CD4-positive, alpha-beta memory T cell (primary cell): Measurements from ENCODE around the gene DNAH1. TPM values are rescaled to one million over a fixed set of nuclear protein-coding genes. Genes with fewer than 3 reads are reported as not detected.

Experiments used
- CTCF ChIA-PET: fragments of 350-600 bp; sonication (Branson Sonifier 250); formaldehyde crosslinking; loops from one replicate; lab custom pipeline; 2021; ENCODE audit warnings: inconsistent platforms; ENCODE audit not compliant: partially characterized antibody; lab: Charles Lee
- POLR2A ChIA-PET: fragments of 350-600 bp; sonication (Branson Sonifier 250); formaldehyde crosslinking; loops from one replicate; lab custom pipeline; 2021; ENCODE audit not compliant: partially characterized antibody; lab: Charles Lee
- DNase-seq, 5 donors: peaks; one replicate each; pipeline versions ENCODE4 v3.0.0 to v3.0.0-alpha.2; 2020 to 2022; ENCODE audit warnings: mixed read lengths in 1 of 5
- H3K27ac ChIP-seq: one replicate; pipeline ENCODE4 v1.7.0; 2013; ENCODE audit warnings: low read depth, low read length
- H3K27me3 ChIP-seq: 2 replicates; pipeline ENCODE4 v1.7.0; 2013; ENCODE audit warnings: mild to moderate bottlenecking, low read length, moderate library complexity; ENCODE audit not compliant: insufficient read depth
- H3K36me3 ChIP-seq: 2 replicates; pipeline ENCODE4 v1.7.0; 2013; ENCODE audit warnings: mild to moderate bottlenecking, low read length, moderate library complexity; ENCODE audit not compliant: insufficient read depth
- H3K4me1 ChIP-seq: 2 replicates; pipeline ENCODE4 v1.7.0; 2013; ENCODE audit warnings: mild to moderate bottlenecking, low read length, moderate library complexity; ENCODE audit not compliant: insufficient read depth
- H3K4me3 ChIP-seq, 2 donors: one replicate each; pipeline ENCODE4 v1.7.0; 2013; ENCODE audit warnings: low read length in 2 of 2, mild to moderate bottlenecking in 1 of 2
- H3K9me3 ChIP-seq, 2 donors: one replicate each; pipeline ENCODE4 v1.7.0; 2013; ENCODE audit warnings: low read length in 2 of 2, control low read depth in 1 of 2; ENCODE audit not compliant: control insufficient read depth in 1 of 2
- H3K27ac Mint-ChIP-seq, 7 donors: one replicate each; pipeline ENCODE4 v1.8.0; 2020 to 2021; ENCODE audit warnings: mixed read lengths in 7 of 7, mild to moderate bottlenecking in 6 of 7, inconsistent platforms in 3 of 7, moderate library complexity in 3 of 7
- H3K27me3 Mint-ChIP-seq, 2 donors: one replicate each; pipeline ENCODE4 v1.8.0; 2020 to 2021; ENCODE audit warnings: mixed read lengths in 2 of 2
- H3K36me3 Mint-ChIP-seq, 2 donors: one replicate each; pipeline ENCODE4 v1.8.0; 2020 to 2021; ENCODE audit warnings: mixed read lengths in 2 of 2, inconsistent platforms in 1 of 2, mild to moderate bottlenecking in 1 of 2
- H3K4me1 Mint-ChIP-seq, 4 donors: one replicate each; pipeline ENCODE4 v1.8.0; 2020 to 2021; ENCODE audit warnings: mixed read lengths in 4 of 4, mild to moderate bottlenecking in 1 of 4
- H3K4me3 Mint-ChIP-seq, 8 donors: one replicate each; pipeline ENCODE4 v1.8.0; 2020 to 2021; ENCODE audit warnings: mixed read lengths in 8 of 8, mild to moderate bottlenecking in 7 of 8, moderate library complexity in 6 of 8, inconsistent platforms in 3 of 8
- H3K9me3 Mint-ChIP-seq, 8 donors: one replicate each; pipeline ENCODE4 v1.8.0; 2020 to 2021; ENCODE audit warnings: mixed read lengths in 8 of 8, mild to moderate bottlenecking in 5 of 8, inconsistent platforms in 3 of 8, moderate library complexity in 1 of 8
- intact Hi-C: fragments of 100-400 bp; cut with micrococcal nuclease; formaldehyde crosslinking; loops from one replicate; pipeline ENCODE4 v1.15.1; 2023
- polyA plus RNA-seq, 2 donors: library from polyadenylated mRNA; unstranded; fragments of 300-500 nt; fragmentation: Illumina TruSeq; gene quantifications; one replicate each; pipeline ENCODE4 v1.2.3, GENCODE V29; 2021
- total RNA-seq, 2 experiments: library from RNA; stranded (reverse); gene quantifications; one replicate each; pipeline ENCODE4 v1.2.3, GENCODE V29; 2021

DNAH1 gene
- total and polyA plus RNA-seq, 4 experiments from 2014 or later, result 0.02 to 49.8 (median 23.1) TPM

- Mint-ChIP-seq H3K9me3 (peaks cover 0 to 3% (median 0%) of the 10 kb centered on the region in 8 donors), H3K36me3 (peaks cover 9 to 39% of the 10 kb centered on the region in 2 donors), H3K27ac (no peak overlapping the region), H3K27me3 (no peaks in the 10 kb centered on the region), H3K4me3 (no peak overlapping the region), H3K4me1 (peaks cover 0 to 12% (median 5%) of the 10 kb centered on the region in 4 donors)
- no peaks in the 10 kb centered on the region for H3K27me3 ChIP-seq
- no peak overlapping the region for H3K4me3 ChIP-seq
- H3K36me3 ChIP-seq, result peaks cover 11% of the 10 kb centered on the region
- CTCF ChIA-PET, result no interaction called here
- intact Hi-C loops, result no loop called here
- DNase-seq, result no peak
- no peak overlapping the region for H3K27ac ChIP-seq
- peaks cover 5% of the 10 kb centered on the region for H3K4me1 ChIP-seq
- POLR2A ChIA-PET, result no interaction called here
- no peaks in the 10 kb centered on the region for H3K9me3 ChIP-seq
These were observed 58.1 kb downstream of the DNAH1 start for GRCh38 chr3:52374173-52374572.

- H3K4me3 ChIP-seq, result no peak overlapping the region
- no peaks in the 10 kb centered on the region for H3K27me3 Mint-ChIP-seq
- ChIA-PET POLR2A (no interaction called here), CTCF (no interaction called here)
- no peak for DNase-seq
- peaks cover 0 to 2% (median 0%) of the 10 kb centered on the region in 8 donors for H3K9me3 Mint-ChIP-seq
- no peak overlapping the region for H3K4me3 Mint-ChIP-seq
- H3K27ac Mint-ChIP-seq, result no peak overlapping the region
- H3K36me3 Mint-ChIP-seq, result peaks cover 3 to 17% of the 10 kb centered on the region in 2 donors
- intact Hi-C loops, result no loop called here
- peaks cover 8% of the 10 kb centered on the region for H3K36me3 ChIP-seq
- no peak overlapping the region for H3K27ac ChIP-seq
- no peaks in the 10 kb centered on the region for H3K9me3 ChIP-seq
- H3K4me1 Mint-ChIP-seq, result no peaks in the 10 kb centered on the region
- H3K4me1 ChIP-seq, result no peaks in the 10 kb centered on the region
- H3K27me3 ChIP-seq, result no peaks in the 10 kb centered on the region
These were observed 63.5 kb downstream of the DNAH1 start for GRCh38 chr3:52379610-52380009.

GRCh38 chr3:52380023-52380422 lies 63.9 kb downstream of the DNAH1 start:
- intact Hi-C loops, result no loop called here
- H3K4me3 Mint-ChIP-seq, result no peak overlapping the region
- no peaks in the 10 kb centered on the region for H3K27me3 Mint-ChIP-seq
- H3K4me1 Mint-ChIP-seq, result no peaks in the 10 kb centered on the region
- Histone ChIP-seq H3K36me3 (peaks cover 7% of the 10 kb centered on the region), H3K27ac (no peak overlapping the region), H3K4me1 (no peaks in the 10 kb centered on the region), H3K4me3 (no peak overlapping the region), H3K9me3 (no peaks in the 10 kb centered on the region), H3K27me3 (no peaks in the 10 kb centered on the region)
- no peak overlapping the region for H3K27ac Mint-ChIP-seq
- CTCF ChIA-PET, result no interaction called here
- POLR2A ChIA-PET, result no interaction called here
- H3K36me3 Mint-ChIP-seq, result peaks cover 3 to 18% of the 10 kb centered on the region in 2 donors
- peaks cover 0 to 2% (median 0%) of the 10 kb centered on the region in 8 donors for H3K9me3 Mint-ChIP-seq
- no peak for DNase-seq

DNA sequence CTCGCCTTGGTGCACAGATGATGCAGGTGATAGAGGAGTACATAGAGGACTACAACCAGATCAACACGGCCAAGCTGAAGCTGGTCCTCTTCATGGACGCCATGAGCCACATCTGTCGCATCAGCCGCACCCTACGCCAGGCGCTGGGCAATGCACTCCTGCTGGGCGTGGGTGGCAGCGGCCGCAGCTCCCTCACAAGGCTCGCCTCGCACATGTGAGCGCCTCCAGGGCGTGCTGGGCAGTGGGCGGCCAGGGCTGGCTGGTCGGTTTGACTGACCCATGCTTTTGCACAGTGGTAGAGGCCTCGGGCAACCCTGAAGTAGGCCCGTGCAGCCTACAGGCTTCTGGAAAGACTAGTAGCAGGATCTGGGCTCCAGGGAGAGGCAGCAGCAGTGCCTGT lies 65.5 kb downstream of the DNAH1 start:
- H3K27ac Mint-ChIP-seq, result no peak overlapping the region
- ChIA-PET POLR2A (no interaction called here), CTCF (interaction anchor here (0.6 kb wide), 1 partner anchor 171 kb away, joined by 3 read pairs; no protein-coding TSS in a partner anchor)
- Histone ChIP-seq H3K36me3 (no peaks in the 10 kb centered on the region), H3K27ac (no peak overlapping the region), H3K4me3 (no peak overlapping the region), H3K27me3 (no peaks in the 10 kb centered on the region), H3K9me3 (no peaks in the 10 kb centered on the region), H3K4me1 (no peaks in the 10 kb centered on the region)
- intact Hi-C loops, result no loop called here
- H3K4me1 Mint-ChIP-seq, result no peaks in the 10 kb centered on the region
- peaks cover 0 to 17% of the 10 kb centered on the region in 2 donors for H3K36me3 Mint-ChIP-seq
- H3K9me3 Mint-ChIP-seq, result peaks cover 0 to 2% (median 0%) of the 10 kb centered on the region in 8 donors
- no peak for DNase-seq
- H3K27me3 Mint-ChIP-seq, result no peaks in the 10 kb centered on the region
- H3K4me3 Mint-ChIP-seq, result no peak overlapping the region

DNA sequence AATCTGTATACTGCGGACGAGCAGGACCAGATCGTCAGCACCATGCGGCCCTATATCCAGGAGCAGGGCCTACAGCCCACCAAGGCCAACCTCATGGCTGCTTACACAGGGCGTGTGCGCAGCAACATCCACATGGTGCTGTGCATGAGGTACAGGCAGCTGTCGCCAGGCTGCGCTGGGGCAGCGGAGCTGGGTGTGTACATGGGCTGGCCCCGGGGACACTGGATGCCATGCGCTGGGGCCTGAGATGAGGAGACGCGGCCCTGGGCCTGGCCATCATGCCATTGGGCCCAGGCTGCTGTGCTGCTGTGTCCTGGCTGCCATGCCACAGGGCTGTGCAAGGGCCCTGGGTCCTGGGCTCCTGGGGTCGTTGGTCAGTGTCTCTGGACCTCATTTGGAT lies 67.3 kb downstream of the DNAH1 start:
- H3K4me1 ChIP-seq, result no peaks in the 10 kb centered on the region
- CTCF ChIA-PET, result no interaction called here

GRCh38 chr3:52384019-52384761 lies 68.1 kb downstream of the DNAH1 start:
- Histone ChIP-seq H3K36me3 (peaks cover 17% of the 10 kb centered on the region), H3K4me1 (no peaks in the 10 kb centered on the region), H3K4me3 (no peak overlapping the region), H3K27me3 (no peaks in the 10 kb centered on the region), H3K9me3 (no peaks in the 10 kb centered on the region), H3K27ac (no peak overlapping the region)
- no peak for DNase-seq
- Mint-ChIP-seq H3K27ac (no peak overlapping the region), H3K36me3 (peaks cover 3 to 13% of the 10 kb centered on the region in 2 donors), H3K9me3 (peaks cover 0 to 2% (median 0%) of the 10 kb centered on the region in 8 donors), H3K4me3 (no peak overlapping the region), H3K4me1 (no peaks in the 10 kb centered on the region), H3K27me3 (no peaks in the 10 kb centered on the region)
- ChIA-PET CTCF (interaction anchor here (1.9 kb wide), 1 partner anchor 159 kb away, joined by 5 read pairs; the partner anchor contains the start of gene TLR9), POLR2A (no interaction called here)
- intact Hi-C loops, result no loop called here

More for the DNA sequence above, 67.3 kb downstream of the DNAH1 start:
- no peaks in the 10 kb centered on the region for H3K27me3 Mint-ChIP-seq
- no peak for DNase-seq
- no peak overlapping the region for H3K27ac Mint-ChIP-seq
- Histone ChIP-seq H3K9me3 (no peaks in the 10 kb centered on the region), H3K4me3 (no peak overlapping the region), H3K27ac (no peak overlapping the region), H3K36me3 (peaks cover 13% of the 10 kb centered on the region), H3K27me3 (no peaks in the 10 kb centered on the region)
- no peaks in the 10 kb centered on the region for H3K4me1 Mint-ChIP-seq
- POLR2A ChIA-PET, result no interaction called here
- no peak overlapping the region for H3K4me3 Mint-ChIP-seq
- peaks cover 0 to 2% (median 0%) of the 10 kb centered on the region in 8 donors for H3K9me3 Mint-ChIP-seq
- intact Hi-C loops, result no loop called here
- peaks cover 0 to 9% of the 10 kb centered on the region in 2 donors for H3K36me3 Mint-ChIP-seq

- Histone ChIP-seq H3K27ac (no peak overlapping the region), H3K4me1 (no peaks in the 10 kb centered on the region), H3K4me3 (no peak overlapping the region), H3K27me3 (no peaks in the 10 kb centered on the region), H3K9me3 (no peaks in the 10 kb centered on the region), H3K36me3 (peaks cover 17% of the 10 kb centered on the region)
- Mint-ChIP-seq H3K4me1 (no peaks in the 10 kb centered on the region), H3K9me3 (peaks cover 0 to 2% (median 0%) of the 10 kb centered on the region in 8 donors), H3K27ac (no peak overlapping the region), H3K27me3 (no peaks in the 10 kb centered on the region), H3K36me3 (peaks cover 4 to 16% of the 10 kb centered on the region in 2 donors), H3K4me3 (no peak overlapping the region)
- ChIA-PET CTCF (interaction anchor here (1.9 kb wide), 1 partner anchor 160 kb away, joined by 5 read pairs; the partner anchor contains the start of gene TLR9), POLR2A (no interaction called here)
- intact Hi-C loops, result no loop called here
- DNase-seq, result no peak
These were observed 69.0 kb downstream of the DNAH1 start for GRCh38 chr3:52385157-52385556.
